Activated CD4-positive, alpha-beta T cell treated with anti-CD3 and anti-CD28 coated beads, Interleukin-2, amount 10 ng/mL, durations not matched to agents 7 days and 5 days (primary cell): ENCODE data around the gene USP8. TPM values are rescaled to one million over a fixed set of nuclear protein-coding genes. Genes with fewer than 3 reads are reported as not detected.
"Not testable (repeated sequence)": the region's sequence is repeated elsewhere in the genome, so short reads cannot be mapped to it uniquely, and the experiment has no call there.

Experiments
- CTCF ChIA-PET: fragments of 350-600 bp; sonication (Branson Sonifier 250); formaldehyde crosslinking; loops from one replicate; lab custom pipeline; 2021; ENCODE audit warnings: antibody characterized with exemption; lab: Charles Lee
- POLR2A ChIA-PET: fragments of 350-600 bp; sonication (Branson Sonifier 250); formaldehyde crosslinking; loops from one replicate; lab custom pipeline; 2021; ENCODE audit warnings: antibody characterized with exemption; lab: Charles Lee
- DNase-seq: peaks from one replicate; pipeline ENCODE4 v3.0.0-alpha.2; 2020
- H3K27ac Mint-ChIP-seq: one replicate; pipeline ENCODE4 v1.8.0; 2021; ENCODE audit warnings: mild to moderate bottlenecking, moderate library complexity, mixed read lengths
- H3K27me3 Mint-ChIP-seq: one replicate; pipeline ENCODE4 v1.8.0; 2021; ENCODE audit warnings: mixed read lengths
- H3K36me3 Mint-ChIP-seq: one replicate; pipeline ENCODE4 v1.8.0; 2021; ENCODE audit warnings: low read depth, mixed read lengths
- H3K4me1 Mint-ChIP-seq: one replicate; pipeline ENCODE4 v1.8.0; 2021; ENCODE audit warnings: mixed read lengths
- H3K4me3 Mint-ChIP-seq: one replicate; pipeline ENCODE4 v1.8.0; 2021; ENCODE audit warnings: mild to moderate bottlenecking, moderate library complexity, mixed read lengths
- H3K9me3 Mint-ChIP-seq: one replicate; pipeline ENCODE4 v1.8.0; 2021; ENCODE audit warnings: mixed read lengths
- total RNA-seq, 2 experiments: library from RNA; stranded (reverse); gene quantifications; one replicate each; pipeline ENCODE4 v1.2.3, GENCODE V29; 2021

Gene USP8
- total RNA-seq, 2 experiments from 2014 or later: 54.2 to 56.1 TPM

GRCh38 chr15:50463423-50464358 lies 39.5 kb downstream of the USP8 start:
- Mint-ChIP-seq H3K36me3 (peaks cover 34% of the 10 kb centered on the region), H3K27me3 (no peaks in the 10 kb centered on the region), H3K4me3 (no peak overlapping the region), H3K27ac (no peak overlapping the region), H3K9me3 (no peaks in the 10 kb centered on the region), H3K4me1 (no peaks in the 10 kb centered on the region)
- ChIA-PET CTCF (interaction anchor here (0.5 to 1.0 kb wide), 3 partner anchors 9 to 296 kb away, joined by 3 to 5 read pairs (median 3); no protein-coding TSS in a partner anchor), POLR2A (no interaction called here)
- no peak for DNase-seq

- H3K27me3 Mint-ChIP-seq: no peaks in the 10 kb centered on the region
- no peak for DNase-seq
- CTCF ChIA-PET: no interaction called here
- H3K4me3 Mint-ChIP-seq: no peak overlapping the region
- no peak overlapping the region for H3K27ac Mint-ChIP-seq
- no peaks in the 10 kb centered on the region for H3K4me1 Mint-ChIP-seq
- POLR2A ChIA-PET: no interaction called here
- peaks cover 41% of the 10 kb centered on the region for H3K36me3 Mint-ChIP-seq
- no peaks in the 10 kb centered on the region for H3K9me3 Mint-ChIP-seq
Measured at GRCh38 chr15:50471072-50471471, 46.9 kb downstream of the USP8 start.

GRCh38 chr15:50476143-50476542 lies 51.9 kb downstream of the USP8 start:
- Mint-ChIP-seq H3K4me3 (no peak overlapping the region), H3K36me3 (peaks cover 39% of the 10 kb centered on the region), H3K27ac (no peak overlapping the region), H3K27me3 (no peaks in the 10 kb centered on the region), H3K4me1 (peaks cover 4% of the 10 kb centered on the region), H3K9me3 (no peaks in the 10 kb centered on the region)
- CTCF ChIA-PET: no interaction called here
- DNase-seq: no peak
- POLR2A ChIA-PET: no interaction called here

DNA sequence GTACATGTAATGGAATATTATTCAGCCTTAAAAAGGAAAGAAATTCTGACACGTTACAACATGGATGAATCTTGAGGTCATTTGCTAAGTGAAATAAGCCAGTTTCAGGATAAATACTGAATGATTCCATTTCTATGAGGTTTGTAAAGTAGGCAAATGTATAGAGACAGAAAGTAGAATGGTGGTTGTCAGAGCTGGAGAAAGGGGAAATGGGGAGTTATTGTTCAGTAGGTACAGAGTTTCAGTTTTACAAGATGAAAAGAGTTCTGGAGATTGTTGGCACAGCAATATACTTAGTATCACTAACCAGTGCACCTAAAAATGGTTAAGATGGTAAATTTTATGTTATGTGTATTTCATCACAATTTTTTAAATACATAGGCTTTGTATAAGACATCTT lies 60.6 kb downstream of the USP8 start:
- ChIA-PET CTCF (no interaction called here), POLR2A (no interaction called here)
- H3K4me1 Mint-ChIP-seq: peaks cover 18% of the 10 kb centered on the region
- no peak overlapping the region for H3K4me3 Mint-ChIP-seq
- no peaks in the 10 kb centered on the region for H3K27me3 Mint-ChIP-seq
- DNase-seq: no peak
- H3K9me3 Mint-ChIP-seq: no peaks in the 10 kb centered on the region
- H3K36me3 Mint-ChIP-seq: peaks cover 55% of the 10 kb centered on the region
- no peak overlapping the region for H3K27ac Mint-ChIP-seq

- ChIA-PET CTCF (interaction anchor here (0.6 kb wide), 1 partner anchor 40 kb away, joined by 3 read pairs; no protein-coding TSS in a partner anchor), POLR2A (no interaction called here)
- no peak overlapping the region for H3K4me3 Mint-ChIP-seq
- no peak overlapping the region for H3K27ac Mint-ChIP-seq
- no peaks in the 10 kb centered on the region for H3K27me3 Mint-ChIP-seq
- H3K36me3 Mint-ChIP-seq: peaks cover 57% of the 10 kb centered on the region
- H3K9me3 Mint-ChIP-seq: no peaks in the 10 kb centered on the region
- DNase-seq: no peak
- H3K4me1 Mint-ChIP-seq: peaks cover 18% of the 10 kb centered on the region
Measured at GRCh38 chr15:50485389-50485788, 61.2 kb downstream of the USP8 start.

DNA sequence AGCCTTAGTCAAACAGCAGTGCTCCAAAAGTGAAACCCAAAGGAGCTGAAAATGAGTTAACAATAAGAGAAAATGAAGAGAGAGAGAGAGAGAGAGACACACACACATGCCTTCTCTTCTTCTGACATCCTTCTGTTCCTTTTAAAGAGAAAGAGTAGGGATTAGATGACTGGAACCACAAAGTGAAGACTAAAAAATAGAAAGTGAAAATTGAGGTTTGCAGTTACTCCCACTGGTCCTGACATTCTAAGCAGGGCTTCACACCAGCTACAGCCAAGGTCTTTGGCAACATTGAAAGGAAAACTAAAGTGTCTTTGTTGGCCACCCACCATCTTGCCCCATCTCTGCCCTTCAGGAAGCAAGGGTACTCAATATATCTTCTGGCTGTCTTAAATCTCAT lies 63.1 kb downstream of the USP8 start:
- Mint-ChIP-seq H3K27ac (no peak overlapping the region), H3K4me3 (no peak overlapping the region), H3K4me1 (peaks cover 14% of the 10 kb centered on the region), H3K36me3 (peaks cover 53% of the 10 kb centered on the region), H3K9me3 (no peaks in the 10 kb centered on the region), H3K27me3 (no peaks in the 10 kb centered on the region)
- no peak for DNase-seq
- ChIA-PET CTCF (no interaction called here), POLR2A (no interaction called here)

DNA sequence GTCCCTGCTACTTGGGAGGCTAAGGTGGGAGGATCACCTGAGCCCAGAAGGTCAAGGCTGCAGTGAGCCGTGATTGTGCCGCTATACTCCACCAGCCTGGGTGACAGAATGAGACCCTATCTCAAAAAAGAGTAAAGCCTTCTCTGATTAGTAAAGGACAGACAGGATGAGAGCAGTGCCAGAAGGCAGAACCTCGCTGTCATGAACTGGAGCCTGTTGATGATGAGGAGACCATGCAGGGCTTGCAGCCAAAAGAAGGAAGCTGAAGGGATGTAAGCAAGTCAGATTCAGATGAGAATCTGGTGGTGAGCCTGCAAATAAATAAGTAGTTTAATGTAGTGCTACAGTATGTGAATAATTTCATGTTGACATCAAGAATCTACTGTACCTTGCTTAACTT lies 69.4 kb downstream of the USP8 start:
- no peak overlapping the region for H3K4me3 Mint-ChIP-seq
- ChIA-PET CTCF (no interaction called here), POLR2A (no interaction called here)
- no peaks in the 10 kb centered on the region for H3K27me3 Mint-ChIP-seq
- no peak for DNase-seq
- H3K36me3 Mint-ChIP-seq: peaks cover 56% of the 10 kb centered on the region
- H3K27ac Mint-ChIP-seq: no peak overlapping the region
- H3K9me3 Mint-ChIP-seq: no peaks in the 10 kb centered on the region
- no peaks in the 10 kb centered on the region for H3K4me1 Mint-ChIP-seq

GRCh38 chr15:50494547-50494946 lies 70.3 kb downstream of the USP8 start:
- H3K9me3 Mint-ChIP-seq, H3K4me3 Mint-ChIP-seq, H3K27me3 Mint-ChIP-seq, DNase-seq, H3K27ac Mint-ChIP-seq, POLR2A ChIA-PET, H3K4me1 Mint-ChIP-seq, CTCF ChIA-PET: not testable (repeated sequence)
- H3K36me3 Mint-ChIP-seq: peaks cover 62% of the 10 kb centered on the region

DNA sequence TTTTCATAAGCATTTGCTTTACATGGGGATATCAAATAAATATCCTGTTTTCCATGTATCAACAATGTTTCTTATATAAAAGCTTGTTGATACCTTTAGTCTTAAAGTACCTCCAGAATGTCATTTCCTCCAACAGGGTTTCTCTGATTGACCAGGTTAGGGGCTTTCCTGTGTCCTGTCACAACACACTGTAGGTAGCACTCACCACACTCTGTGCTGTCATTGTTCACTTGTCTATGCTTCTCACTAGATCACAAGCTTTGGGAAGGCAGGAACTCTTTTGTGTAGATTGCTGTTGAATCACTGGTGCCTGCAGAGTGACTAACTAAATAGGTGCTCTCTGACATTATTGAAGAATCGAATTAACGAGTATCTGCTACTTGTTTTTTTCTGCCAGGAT lies 72.5 kb downstream of the USP8 start:
- POLR2A ChIA-PET: no interaction called here
- H3K27ac Mint-ChIP-seq: no peak overlapping the region
- no peak for DNase-seq
- H3K4me1 Mint-ChIP-seq: no peaks in the 10 kb centered on the region
- CTCF ChIA-PET: interaction anchor here (0.6 kb wide), 1 partner anchor 460 kb away, joined by 3 read pairs; no protein-coding TSS in a partner anchor
- H3K4me3 Mint-ChIP-seq: no peak overlapping the region
- H3K27me3 Mint-ChIP-seq: no peaks in the 10 kb centered on the region
- no peaks in the 10 kb centered on the region for H3K9me3 Mint-ChIP-seq
- peaks cover 59% of the 10 kb centered on the region for H3K36me3 Mint-ChIP-seq

GRCh38 chr15:50500352-50500751 lies 76.1 kb downstream of the USP8 start:
- ChIA-PET POLR2A (no interaction called here), CTCF (interaction anchor here (0.9 to 1.2 kb wide), 2 partner anchors 12 to 33 kb away, joined by 3 to 4 read pairs; no protein-coding TSS in a partner anchor)
- Mint-ChIP-seq H3K4me3 (no peak overlapping the region), H3K27me3 (no peaks in the 10 kb centered on the region), H3K4me1 (peaks cover 12% of the 10 kb centered on the region), H3K36me3 (peaks cover 44% of the 10 kb centered on the region), H3K27ac (no peak overlapping the region), H3K9me3 (no peaks in the 10 kb centered on the region)
- no peak for DNase-seq

DNA sequence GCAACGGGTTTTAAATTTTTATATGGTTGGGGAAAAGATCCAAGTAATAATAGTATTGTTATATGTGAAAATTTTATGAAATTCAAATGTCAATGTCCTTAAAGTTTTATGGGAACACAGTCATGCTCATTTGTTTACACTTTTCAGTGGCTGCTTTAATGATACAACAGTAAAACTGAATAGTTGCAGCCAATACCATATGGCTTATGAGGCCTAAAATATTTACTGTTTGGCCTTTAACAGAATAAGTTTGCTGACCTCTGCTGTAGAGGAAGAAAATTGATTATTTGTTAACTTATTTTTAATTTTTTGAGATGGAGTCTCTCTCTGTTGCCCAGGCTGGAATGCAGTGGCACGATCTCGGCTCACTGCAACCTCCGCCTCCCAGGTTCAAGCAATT lies 77.6 kb downstream of the USP8 start:
- CTCF ChIA-PET: interaction anchor here (0.6 to 1.4 kb wide), 2 partner anchors 14 to 128 kb away, joined by 3 read pairs; no protein-coding TSS in a partner anchor
- H3K9me3 Mint-ChIP-seq: no peaks in the 10 kb centered on the region
- peaks cover 12% of the 10 kb centered on the region for H3K4me1 Mint-ChIP-seq
- H3K27me3 Mint-ChIP-seq: no peaks in the 10 kb centered on the region
- no peak for DNase-seq
- no peak overlapping the region for H3K27ac Mint-ChIP-seq
- no peak overlapping the region for H3K4me3 Mint-ChIP-seq
- H3K36me3 Mint-ChIP-seq: peaks cover 34% of the 10 kb centered on the region
- POLR2A ChIA-PET: no interaction called here

DNA sequence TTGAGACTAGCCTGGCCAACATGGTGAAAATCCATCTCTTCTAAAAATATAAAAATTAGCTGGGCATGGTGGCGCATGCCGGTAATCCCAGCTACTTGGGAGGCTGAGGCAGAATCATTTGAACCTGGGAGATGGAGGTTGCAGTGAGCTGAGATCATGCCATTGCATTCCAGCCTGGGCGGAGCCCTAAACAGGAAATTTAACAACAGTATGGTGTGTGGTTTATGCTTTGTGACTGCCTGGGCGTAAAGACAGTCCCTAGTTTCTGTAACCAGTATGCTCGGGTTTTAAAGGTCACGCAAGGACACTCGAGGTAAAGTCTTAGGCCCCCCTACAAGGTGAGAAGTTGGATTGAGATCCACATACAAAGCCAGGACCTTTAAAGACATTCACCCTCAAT lies 78.9 kb downstream of the USP8 start:
- ChIA-PET POLR2A (interaction anchor here (0.7 kb wide), 1 partner anchor 382 kb away, joined by 3 read pairs; no protein-coding TSS in a partner anchor), CTCF (interaction anchor here (1.4 kb wide), 1 partner anchor 13 kb away, joined by 3 read pairs; no protein-coding TSS in a partner anchor)
- Mint-ChIP-seq H3K27ac (no peak overlapping the region), H3K4me3 (no peak overlapping the region), H3K27me3 (no peaks in the 10 kb centered on the region), H3K4me1 (peaks cover 12% of the 10 kb centered on the region), H3K9me3 (no peaks in the 10 kb centered on the region), H3K36me3 (peaks cover 29% of the 10 kb centered on the region)
- DNase-seq: no peak

GRCh38 chr15:50505656-50506055 lies 81.5 kb downstream of the USP8 start:
- H3K9me3 Mint-ChIP-seq, H3K4me3 Mint-ChIP-seq, DNase-seq, H3K27me3 Mint-ChIP-seq, H3K27ac Mint-ChIP-seq, POLR2A ChIA-PET: not testable (repeated sequence)
- H3K36me3 Mint-ChIP-seq: peaks cover 11% of the 10 kb centered on the region
- peaks cover 12% of the 10 kb centered on the region for H3K4me1 Mint-ChIP-seq
- CTCF ChIA-PET: interaction anchor here (0.6 kb wide), 1 partner anchor 193 kb away, joined by 3 read pairs; no protein-coding TSS in a partner anchor
